HEK293T (cell line): ENCODE results near the gene DNAJB11.

Experiments used
- CTCF ChIA-PET: fragments of 350-600 bp; formaldehyde crosslinking; extraction: SDS; loops from one replicate; lab custom pipeline; 2021; ENCODE audit warnings: antibody characterized with exemption, inconsistent platforms; lab: Yijun Ruan, JAX
- POLR2A ChIA-PET: fragments of 350-600 bp; formaldehyde crosslinking; extraction: SDS; loops from one replicate; lab custom pipeline; 2020; ENCODE audit warnings: antibody characterized with exemption, inconsistent platforms; lab: Yijun Ruan, JAX
- DNase-seq: peaks from one replicate; pipeline ENCODE4 v3.0.0; 2012; ENCODE audit warnings: mixed read lengths; ENCODE audit errors: extremely low spot score
- ARNT ChIP-seq: fragments of 450-650 bp; IDR thresholded peaks from 2 replicates; pipeline ENCODE4 v1.6.1; 2017; ENCODE audit warnings: mild to moderate bottlenecking
- BHLHE40 ChIP-seq: fragments of 450-650 bp; IDR thresholded peaks from 2 replicates; pipeline ENCODE4 v1.6.1; 2016; ENCODE audit warnings: mild to moderate bottlenecking, moderate library complexity, borderline replicate concordance
- CTBP1 ChIP-seq: fragments of 450-650 bp; IDR thresholded peaks from 2 replicates; pipeline ENCODE4 v1.6.1; 2016; ENCODE audit warnings: borderline replicate concordance
- ELF4 ChIP-seq: fragments of 450-650 bp; IDR thresholded peaks from 2 replicates; pipeline ENCODE4 v1.6.1; 2017; ENCODE audit warnings: antibody characterized with exemption
- FOXA1 ChIP-seq: fragments of 450-650 bp; IDR thresholded peaks from 2 replicates; pipeline ENCODE4 v1.6.1; 2016; ENCODE audit warnings: mild to moderate bottlenecking
- FOXK2 ChIP-seq: fragments of 450-650 bp; IDR thresholded peaks from 2 replicates; pipeline ENCODE4 v1.6.1; 2016; ENCODE audit warnings: mild to moderate bottlenecking
- FOXM1 ChIP-seq: fragments of 450-650 bp; IDR thresholded peaks from 2 replicates; pipeline ENCODE4 v1.6.1; 2017; ENCODE audit warnings: mild to moderate bottlenecking, borderline replicate concordance
- HDGF ChIP-seq: fragments of 450-650 bp; IDR thresholded peaks from 2 replicates; pipeline ENCODE4 v1.6.1; 2017; ENCODE audit warnings: antibody characterized with exemption, borderline replicate concordance
- L3MBTL2 ChIP-seq: fragments of 450-650 bp; conservative IDR thresholded peaks from 2 replicates; pipeline ENCODE4 v1.6.1; 2016; ENCODE audit warnings: mild to moderate bottlenecking
- LEF1 ChIP-seq: fragments of 450-650 bp; IDR thresholded peaks from 2 replicates; pipeline ENCODE4 v1.6.1; 2017; ENCODE audit warnings: mild to moderate bottlenecking, borderline replicate concordance
- NFRKB ChIP-seq: fragments of 450-650 bp; IDR thresholded peaks from 2 replicates; pipeline ENCODE4 v1.6.1; 2016; ENCODE audit warnings: mild to moderate bottlenecking, moderate library complexity
- SP1 ChIP-seq: fragments of 450-650 bp; IDR thresholded peaks from 2 replicates; pipeline ENCODE4 v1.6.1; 2017
- SUZ12 ChIP-seq: fragments of 450-650 bp; IDR thresholded peaks from 2 replicates; pipeline ENCODE4 v1.6.1; 2016; ENCODE audit warnings: mild to moderate bottlenecking
- TARDBP ChIP-seq: fragments of 450-650 bp; IDR thresholded peaks from 2 replicates; pipeline ENCODE4 v1.6.1; 2016
- ZNF384 ChIP-seq: fragments of 450-650 bp; IDR thresholded peaks from 2 replicates; pipeline ENCODE4 v1.6.1; 2016
- TF ChIP-seq, protein P1 (sequence below): fragments of 450-650 bp; IDR thresholded peaks from 2 replicates; pipeline ENCODE4 v1.6.1; 2016

Gene DNAJB11

DNA sequence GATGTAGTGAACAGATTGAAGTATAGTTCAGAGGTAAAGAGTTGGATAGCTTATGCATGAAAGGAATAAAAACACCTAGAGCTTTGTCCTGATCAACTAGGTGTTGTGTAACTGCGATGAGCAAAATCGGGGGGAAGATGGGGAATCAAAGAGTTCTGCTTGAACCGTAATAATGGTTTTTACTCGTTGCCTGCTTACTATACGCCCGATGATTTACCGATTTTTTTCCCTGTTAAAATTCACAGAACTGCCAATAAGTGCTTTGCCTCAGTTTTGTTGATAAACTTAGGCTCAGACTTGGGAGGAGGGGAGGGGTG, 783 bp upstream of the DNAJB11 start:
- ChIA-PET CTCF (no interaction called here), POLR2A (interaction anchor here (0.7 to 1.0 kb wide), 4 partner anchors 9 to 214 kb away, joined by 3 to 5 read pairs (median 4); partner anchors contain the start of gene EIF4A2)
- DNase-seq: no peak
- TF ChIP-seq FOXM1 (no peak), NFRKB (no peak), HDGF (no peak), BHLHE40 (no peak), TARDBP (no peak), ZNF384 (no peak), SUZ12 (no peak)

DNA sequence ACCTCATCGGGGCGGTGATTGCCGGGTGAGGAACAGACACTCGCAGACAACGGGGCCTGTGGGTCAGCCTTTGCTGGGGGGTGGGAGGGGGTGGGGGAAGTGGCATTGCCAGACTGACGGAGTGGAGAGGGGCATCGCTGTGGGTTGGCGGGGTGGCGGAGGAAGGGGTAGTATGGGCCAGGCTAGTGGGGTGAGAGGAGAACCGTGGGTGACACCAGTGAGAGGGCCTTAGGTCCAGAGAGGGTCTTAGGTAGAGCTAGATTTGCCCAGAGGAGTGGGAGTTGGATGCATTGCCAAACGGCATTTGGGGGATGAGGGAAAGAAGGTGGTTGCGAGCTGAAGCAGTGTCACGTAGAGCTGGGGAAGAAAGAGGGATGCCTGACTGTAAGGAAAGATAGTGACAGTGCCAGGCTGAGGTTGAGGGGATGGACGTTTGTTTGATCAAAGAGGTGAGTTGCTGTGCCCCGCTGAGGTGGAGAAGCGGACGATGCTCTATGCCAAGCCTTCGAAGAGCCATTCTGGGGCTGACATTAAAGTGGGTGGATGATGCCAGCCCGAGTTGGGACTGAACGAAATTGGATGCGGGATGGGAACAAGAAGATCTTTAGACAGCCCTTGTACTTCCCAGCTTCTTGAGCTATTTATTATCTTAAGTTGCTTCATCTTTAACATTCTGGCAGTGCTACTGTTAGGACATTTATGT, 572 bp downstream of the DNAJB11 start:
- TF ChIP-seq TARDBP: no peak
- no peak for TF ChIP-seq CTBP1
- no peak for TF ChIP-seq FOXA1
- no peak for TF ChIP-seq ARNT
- no peak for TF ChIP-seq FOXM1
- no peak for TF ChIP-seq ZNF384
- TF ChIP-seq L3MBTL2: no peak
- TF ChIP-seq SUZ12: no peak
- TF ChIP-seq ELF4: no peak
- no peak for TF ChIP-seq LEF1
- TF ChIP-seq, protein P1, sequence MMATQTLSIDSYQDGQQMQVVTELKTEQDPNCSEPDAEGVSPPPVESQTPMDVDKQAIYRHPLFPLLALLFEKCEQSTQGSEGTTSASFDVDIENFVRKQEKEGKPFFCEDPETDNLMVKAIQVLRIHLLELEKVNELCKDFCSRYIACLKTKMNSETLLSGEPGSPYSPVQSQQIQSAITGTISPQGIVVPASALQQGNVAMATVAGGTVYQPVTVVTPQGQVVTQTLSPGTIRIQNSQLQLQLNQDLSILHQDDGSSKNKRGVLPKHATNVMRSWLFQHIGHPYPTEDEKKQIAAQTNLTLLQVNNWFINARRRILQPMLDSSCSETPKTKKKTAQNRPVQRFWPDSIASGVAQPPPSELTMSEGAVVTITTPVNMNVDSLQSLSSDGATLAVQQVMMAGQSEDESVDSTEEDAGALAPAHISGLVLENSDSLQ: no peak
- TF ChIP-seq FOXK2: no peak
- TF ChIP-seq SP1: no peak
- no peak for TF ChIP-seq NFRKB
- no peak for DNase-seq
- ChIA-PET CTCF (interaction anchor here (0.7 kb wide), 1 partner anchor 84 kb away, joined by 3 read pairs; no protein-coding TSS in a partner anchor), POLR2A (interaction anchor here (0.7 to 1.0 kb wide), 3 partner anchors 18 to 627 kb away, joined by 3 to 5 read pairs (median 3); partner anchors contain the start of gene EIF4A2)

DNA sequence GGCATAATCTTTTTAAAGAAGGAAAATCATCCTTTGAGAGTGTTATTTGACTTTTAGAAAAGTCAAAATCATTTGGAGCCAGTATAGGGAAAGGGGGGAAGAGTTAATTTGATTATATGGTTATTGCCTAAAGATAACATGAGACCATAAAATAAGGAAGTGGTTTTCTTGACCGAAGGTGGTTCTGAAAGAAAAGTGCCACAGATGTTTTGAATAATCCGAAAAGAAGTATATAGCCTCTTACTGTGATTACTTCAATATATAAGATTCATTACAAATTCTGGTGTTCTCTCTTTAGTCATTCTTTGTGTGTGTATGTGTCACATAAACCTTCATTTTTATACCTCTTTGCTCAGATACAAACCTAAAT, 1.1 kb downstream of the DNAJB11 start:
- ChIA-PET CTCF (interaction anchor here (0.7 kb wide), 1 partner anchor 84 kb away, joined by 3 read pairs; no protein-coding TSS in a partner anchor), POLR2A (no interaction called here)
- TF ChIP-seq LEF1 (no peak), HDGF (no peak), FOXK2 (no peak), ARNT (no peak), FOXA1 (no peak), BHLHE40 (no peak), L3MBTL2 (no peak), FOXM1 (no peak)
- DNase-seq: no peak

DNA sequence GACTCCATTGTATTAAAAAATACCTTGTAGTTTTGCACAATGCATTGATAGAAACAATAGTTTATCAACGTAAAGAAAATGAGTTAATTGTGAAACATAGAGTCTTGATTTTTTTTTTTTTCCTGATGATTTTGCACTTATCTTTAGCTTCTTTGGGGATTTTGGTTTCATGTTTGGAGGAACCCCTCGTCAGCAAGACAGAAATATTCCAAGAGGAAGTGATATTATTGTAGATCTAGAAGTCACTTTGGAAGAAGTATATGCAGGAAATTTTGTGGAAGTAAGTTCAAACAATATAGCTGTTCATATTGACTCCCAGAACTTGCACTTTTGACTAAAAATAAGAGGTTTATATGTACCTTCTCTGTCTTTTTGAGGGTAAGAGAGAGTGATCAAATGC, 7.0 kb downstream of the DNAJB11 start:
- ChIA-PET CTCF (no interaction called here), POLR2A (no interaction called here)
- DNase-seq: no peak
- no peak for TF ChIP-seq ELF4
- no peak for TF ChIP-seq FOXK2
- TF ChIP-seq LEF1: no peak
- TF ChIP-seq HDGF: no peak
- no peak for TF ChIP-seq TARDBP
- no peak for TF ChIP-seq NFRKB
- no peak for TF ChIP-seq BHLHE40
- no peak for TF ChIP-seq SP1
- no peak for TF ChIP-seq FOXA1
- no peak for TF ChIP-seq L3MBTL2
- TF ChIP-seq ZNF384: no peak
- TF ChIP-seq, protein P1: no peak
- no peak for TF ChIP-seq SUZ12
- TF ChIP-seq CTBP1: no peak
- no peak for TF ChIP-seq FOXM1

DNA sequence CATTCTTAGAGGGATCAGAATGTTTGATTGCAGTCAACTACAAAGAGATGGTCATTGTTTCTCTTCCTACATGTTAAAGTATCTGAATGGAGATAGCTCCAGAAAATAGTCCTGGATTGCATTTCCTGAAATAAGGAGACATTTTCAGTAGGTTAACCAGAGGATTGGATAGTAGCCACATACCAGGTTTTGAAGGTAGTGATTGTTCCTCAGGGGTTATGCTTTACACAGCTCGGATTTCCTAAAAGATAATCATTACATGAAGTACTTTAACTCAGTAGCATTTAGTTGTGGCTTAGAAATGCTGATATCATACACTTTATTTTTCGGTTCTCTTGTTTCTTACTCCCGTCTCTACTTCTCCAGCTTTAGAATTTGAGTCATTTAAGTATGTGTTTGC, 10.3 kb downstream of the DNAJB11 start:
- ChIA-PET CTCF (no interaction called here), POLR2A (no interaction called here)
- DNase-seq: no peak
- TF ChIP-seq FOXA1 (no peak), L3MBTL2 (no peak), SP1 (no peak), ZNF384 (no peak), FOXM1 (no peak), SUZ12 (no peak), HDGF (no peak), LEF1 (no peak), ARNT (no peak), TARDBP (no peak), FOXK2 (no peak), ELF4 (no peak)
- TF ChIP-seq, protein P1: no peak

DNA sequence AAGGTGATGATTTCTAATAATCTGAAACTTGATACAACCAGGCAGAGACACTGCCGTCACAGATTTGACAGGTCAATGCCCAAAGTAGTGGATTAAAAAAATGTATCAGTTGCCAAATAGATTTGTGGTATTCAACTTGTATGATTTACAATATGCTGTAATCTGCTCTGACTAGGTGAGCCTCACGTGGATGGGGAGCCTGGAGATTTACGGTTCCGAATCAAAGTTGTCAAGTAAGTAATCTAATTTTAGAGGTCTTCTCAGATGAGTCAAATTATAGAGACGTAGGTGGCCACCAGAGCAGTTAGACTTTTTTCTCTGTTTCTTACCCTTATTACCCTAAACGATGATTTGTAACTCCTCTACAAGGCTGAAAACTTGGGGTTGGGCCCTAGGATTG, 12.0 kb downstream of the DNAJB11 start:
- POLR2A ChIA-PET: no interaction called here

More for the DNA sequence above, 12.0 kb downstream of the DNAJB11 start:
- DNase-seq: no peak
- TF ChIP-seq ELF4 (no peak), HDGF (no peak), BHLHE40 (no peak), L3MBTL2 (no peak), ZNF384 (no peak), SUZ12 (no peak), FOXA1 (no peak), ARNT (no peak), CTBP1 (no peak), NFRKB (no peak), SP1 (no peak), TARDBP (no peak), LEF1 (no peak)
- TF ChIP-seq, protein P1: no peak
- CTCF ChIA-PET: no interaction called here
